Astrocyte (in vitro differentiated cells and primary cell): Measurements from ENCODE around the gene IFITM10. TPM values are rescaled to one million over a fixed set of nuclear protein-coding genes. Genes with fewer than 3 reads are reported as not detected.

ENCODE experiments used
- DNase-seq: peaks from one replicate; pipeline ENCODE4 v3.0.0-alpha.2; 2010; ENCODE audit warnings: low read depth
- FAIRE-seq: peaks from 2 replicates; lab custom pipeline; 2011; peaks lifted over from hg19 to GRCh38; lab: Jason Lieb, UNC
- H2AFZ ChIP-seq: 2 replicates; pipeline ENCODE4 v1.6.0; 2012; ENCODE audit warnings: low read depth, low read length, inconsistent platforms
- H3K27ac ChIP-seq: 2 replicates; pipeline ENCODE4 v1.5.1; 2011; ENCODE audit warnings: low read depth, low read length, inconsistent platforms
- H3K27me3 ChIP-seq: 2 replicates; pipeline ENCODE4 v1.6.0; 2011; ENCODE audit warnings: low read length, inconsistent platforms; ENCODE audit not compliant: insufficient read depth
- H3K36me3 ChIP-seq: 2 replicates; pipeline ENCODE4 v1.5.1; 2011; ENCODE audit warnings: low read length, inconsistent platforms; ENCODE audit not compliant: insufficient read depth
- H3K4me1 ChIP-seq: 2 replicates; pipeline ENCODE4 v1.5.1; 2011; ENCODE audit warnings: low read length, inconsistent platforms; ENCODE audit not compliant: insufficient read depth
- H3K4me2 ChIP-seq: 2 replicates; pipeline ENCODE4 v1.6.0; 2012; ENCODE audit warnings: low read length, inconsistent platforms
- H3K4me3 ChIP-seq: 2 replicates; pipeline ENCODE4 v1.5.1; 2011; ENCODE audit warnings: low read depth, mild to moderate bottlenecking, low read length, inconsistent platforms; ENCODE audit not compliant: insufficient read depth
- H3K79me2 ChIP-seq: 2 replicates; pipeline ENCODE4 v1.6.0; 2012; ENCODE audit warnings: mild to moderate bottlenecking, low read length, inconsistent platforms; ENCODE audit not compliant: insufficient read depth
- H3K9ac ChIP-seq: 2 replicates; pipeline ENCODE4 v1.6.0; 2012; ENCODE audit warnings: mild to moderate bottlenecking, low read length, inconsistent platforms
- H3K9me3 ChIP-seq: 2 replicates; pipeline ENCODE4 v1.5.1; 2012; ENCODE audit warnings: low read depth, mild to moderate bottlenecking, low read length, inconsistent platforms; ENCODE audit not compliant: insufficient read depth
- H4K20me1 ChIP-seq: 2 replicates; pipeline ENCODE4 v1.6.0; 2012; ENCODE audit warnings: low read length, inconsistent platforms; ENCODE audit not compliant: insufficient read depth
- H3K27ac Mint-ChIP-seq: one replicate; pipeline ENCODE4 v1.8.0; 2021; ENCODE audit warnings: mild to moderate bottlenecking, mixed read lengths; ENCODE audit not compliant: unreplicated experiment
- H3K27me3 Mint-ChIP-seq: one replicate; pipeline ENCODE4 v1.8.0; 2021; ENCODE audit warnings: low read depth, mixed read lengths; ENCODE audit not compliant: unreplicated experiment
- H3K36me3 Mint-ChIP-seq: one replicate; pipeline ENCODE4 v1.8.0; 2021; ENCODE audit warnings: low read depth, mixed read lengths; ENCODE audit not compliant: unreplicated experiment
- H3K4me1 Mint-ChIP-seq: one replicate; pipeline ENCODE4 v1.8.0; 2021; ENCODE audit warnings: low read depth, mixed read lengths; ENCODE audit not compliant: unreplicated experiment
- H3K4me3 Mint-ChIP-seq: one replicate; pipeline ENCODE4 v1.8.0; 2021; ENCODE audit warnings: mild to moderate bottlenecking, moderate library complexity, mixed read lengths; ENCODE audit not compliant: unreplicated experiment
- H3K9me3 Mint-ChIP-seq: one replicate; pipeline ENCODE4 v1.8.0; 2021; ENCODE audit warnings: mild to moderate bottlenecking, mixed read lengths; ENCODE audit not compliant: unreplicated experiment
- CTCF ChIP-seq: IDR thresholded peaks from 2 replicates; pipeline ENCODE4 v1.5.1; 2011; ENCODE audit warnings: low read depth, mild to moderate bottlenecking, inconsistent platforms, low read length, moderate library complexity; ENCODE audit not compliant: insufficient read depth
- EZH2 ChIP-seq: IDR thresholded peaks from 2 replicates; pipeline ENCODE4 v1.6.1; 2012; ENCODE audit warnings: mild to moderate bottlenecking, low read length, inconsistent platforms; ENCODE audit not compliant: insufficient read depth
- total RNA-seq: library from RNA; stranded (reverse); gene quantifications from 2 replicates; pipeline ENCODE4 v1.2.1, GENCODE V29; 2021

The IFITM10 gene
- total RNA-seq, 1 donor from 2014 or later: 2.0 TPM

- Mint-ChIP-seq H3K4me1 (no peaks in the 10 kb centered on the region), H3K4me3 (no peak overlapping the region), H3K36me3 (peaks cover 2% of the 10 kb centered on the region), H3K27ac (no peak overlapping the region), H3K27me3 (peaks cover 84% of the 10 kb centered on the region), H3K9me3 (peaks cover 20% of the 10 kb centered on the region)
- no peak overlapping the region for H3K4me3 ChIP-seq
- H4K20me1 ChIP-seq: no peaks in the 10 kb centered on the region
- H3K27ac ChIP-seq: no peak overlapping the region
- H3K9ac ChIP-seq: no peak overlapping the region
- H3K9me3 ChIP-seq: peaks cover 18% of the 10 kb centered on the region
- H2AFZ ChIP-seq: no peak overlapping the region
- no peaks in the 10 kb centered on the region for H3K4me1 ChIP-seq
- peaks cover 13% of the 10 kb centered on the region for H3K27me3 ChIP-seq
- no peak overlapping the region for H3K4me2 ChIP-seq
- no peaks in the 10 kb centered on the region for H3K79me2 ChIP-seq
- FAIRE-seq (no peak), DNase-seq (no peak)
- TF ChIP-seq CTCF (no peak), EZH2 (no peak)
- no peaks in the 10 kb centered on the region for H3K36me3 ChIP-seq
Measured at GRCh38 chr11:1733009-1733715, 17.2 kb downstream of the IFITM10 start.

DNA sequence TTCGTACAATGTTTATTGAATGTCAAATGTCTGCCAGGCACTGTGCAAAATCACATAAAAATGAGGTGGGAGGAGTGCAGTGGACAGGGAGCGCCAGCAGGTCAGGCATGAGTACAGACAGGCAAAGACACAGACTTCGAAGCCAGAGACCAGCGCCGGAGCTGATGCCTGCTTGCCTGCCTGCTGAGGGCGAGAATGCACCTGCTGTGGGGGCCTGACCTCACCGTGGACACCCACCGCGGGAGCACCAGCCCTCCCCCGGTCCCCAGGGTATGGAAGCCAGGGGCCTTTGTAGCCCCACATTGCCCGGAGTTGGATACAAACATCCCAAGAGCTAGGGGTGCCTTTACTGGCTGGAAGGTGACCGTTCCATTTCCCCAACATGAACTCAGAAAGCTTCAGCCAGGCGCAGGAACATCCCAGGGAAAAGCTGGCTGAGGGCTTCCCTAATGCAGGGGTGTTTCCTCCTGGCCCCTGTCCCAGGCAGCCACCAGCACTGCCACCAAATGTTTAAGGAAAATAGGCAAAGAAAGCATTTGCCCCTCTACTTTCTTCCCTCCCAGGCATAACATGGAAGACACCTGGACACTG, 17.9 kb downstream of the IFITM10 start:
- Histone ChIP-seq H3K4me1 (no peaks in the 10 kb centered on the region), H3K4me3 (no peak overlapping the region), H2AFZ (no peak overlapping the region), H3K9me3 (peaks cover 17% of the 10 kb centered on the region), H3K9ac (no peak overlapping the region), H3K27ac (no peak overlapping the region), H3K79me2 (no peaks in the 10 kb centered on the region), H3K36me3 (no peaks in the 10 kb centered on the region), H3K4me2 (no peak overlapping the region), H3K27me3 (peaks cover 13% of the 10 kb centered on the region), H4K20me1 (no peaks in the 10 kb centered on the region)
- peaks cover 85% of the 10 kb centered on the region for H3K27me3 Mint-ChIP-seq
- FAIRE-seq (no peak), DNase-seq (no peak)
- no peak overlapping the region for H3K4me3 Mint-ChIP-seq
- H3K4me1 Mint-ChIP-seq: no peaks in the 10 kb centered on the region
- H3K36me3 Mint-ChIP-seq: peaks cover 2% of the 10 kb centered on the region
- no peak overlapping the region for H3K27ac Mint-ChIP-seq
- TF ChIP-seq CTCF (no peak), EZH2 (no peak)
- H3K9me3 Mint-ChIP-seq: peaks cover 15% of the 10 kb centered on the region

DNA sequence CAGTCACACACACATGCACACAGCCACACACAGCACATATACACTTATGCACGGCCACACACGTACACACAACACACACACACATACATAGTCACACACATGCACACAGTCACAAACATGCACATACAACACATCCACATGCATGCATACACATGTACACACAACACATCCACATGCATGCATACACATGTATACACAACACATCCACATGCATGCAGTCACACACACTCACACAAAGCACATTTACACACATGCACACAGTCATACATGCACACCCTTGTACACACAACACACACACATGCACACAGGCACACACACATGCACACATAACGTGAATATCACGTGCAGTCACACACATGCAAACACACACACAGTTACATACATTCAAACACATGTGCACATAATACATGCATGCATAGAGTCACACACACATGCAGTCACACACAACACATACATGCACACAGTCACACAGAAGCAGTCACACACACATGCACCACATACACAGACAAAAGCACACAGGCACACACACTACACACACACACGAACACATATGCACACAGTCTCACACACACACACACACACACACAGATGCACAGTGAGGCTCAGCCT, 18.8 kb downstream of the IFITM10 start:
- H3K9me3 Mint-ChIP-seq: peaks cover 9% of the 10 kb centered on the region
- H3K27ac Mint-ChIP-seq: no peak overlapping the region
- no peak overlapping the region for H3K4me3 ChIP-seq
- no peak for FAIRE-seq
- no peaks in the 10 kb centered on the region for H4K20me1 ChIP-seq
- no peak overlapping the region for H3K9ac ChIP-seq
- H3K27me3 Mint-ChIP-seq: peaks cover 84% of the 10 kb centered on the region
- H3K4me1 Mint-ChIP-seq: no peaks in the 10 kb centered on the region
- no peaks in the 10 kb centered on the region for H3K36me3 ChIP-seq
- peaks cover 13% of the 10 kb centered on the region for H3K27me3 ChIP-seq
- H3K9me3 ChIP-seq: peaks cover 9% of the 10 kb centered on the region
- H3K27ac ChIP-seq: no peak overlapping the region
- H3K36me3 Mint-ChIP-seq: peaks cover 2% of the 10 kb centered on the region
- DNase-seq: no peak
- no peak overlapping the region for H3K4me3 Mint-ChIP-seq
- H3K4me1 ChIP-seq: no peaks in the 10 kb centered on the region
- H3K79me2 ChIP-seq: no peaks in the 10 kb centered on the region
- H2AFZ ChIP-seq: no peak overlapping the region
- TF ChIP-seq EZH2: no peak
- TF ChIP-seq CTCF: no peak
- H3K4me2 ChIP-seq: no peak overlapping the region
